Measurements from ENCODE around the gene DCLK3. TPM values are rescaled to one million over a fixed set of nuclear protein-coding genes. Genes with fewer than 3 reads are reported as not detected.

DCLK3 gene, protein sequence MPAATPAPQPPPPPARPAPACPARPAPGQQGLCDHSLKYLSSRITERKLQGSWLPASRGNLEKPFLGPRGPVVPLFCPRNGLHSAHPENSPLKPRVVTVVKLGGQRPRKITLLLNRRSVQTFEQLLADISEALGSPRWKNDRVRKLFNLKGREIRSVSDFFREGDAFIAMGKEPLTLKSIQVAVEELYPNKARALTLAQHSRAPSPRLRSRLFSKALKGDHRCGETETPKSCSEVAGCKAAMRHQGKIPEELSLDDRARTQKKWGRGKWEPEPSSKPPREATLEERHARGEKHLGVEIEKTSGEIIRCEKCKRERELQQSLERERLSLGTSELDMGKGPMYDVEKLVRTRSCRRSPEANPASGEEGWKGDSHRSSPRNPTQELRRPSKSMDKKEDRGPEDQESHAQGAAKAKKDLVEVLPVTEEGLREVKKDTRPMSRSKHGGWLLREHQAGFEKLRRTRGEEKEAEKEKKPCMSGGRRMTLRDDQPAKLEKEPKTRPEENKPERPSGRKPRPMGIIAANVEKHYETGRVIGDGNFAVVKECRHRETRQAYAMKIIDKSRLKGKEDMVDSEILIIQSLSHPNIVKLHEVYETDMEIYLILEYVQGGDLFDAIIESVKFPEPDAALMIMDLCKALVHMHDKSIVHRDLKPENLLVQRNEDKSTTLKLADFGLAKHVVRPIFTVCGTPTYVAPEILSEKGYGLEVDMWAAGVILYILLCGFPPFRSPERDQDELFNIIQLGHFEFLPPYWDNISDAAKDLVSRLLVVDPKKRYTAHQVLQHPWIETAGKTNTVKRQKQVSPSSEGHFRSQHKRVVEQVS
- not detected for total RNA-seq

DNA sequence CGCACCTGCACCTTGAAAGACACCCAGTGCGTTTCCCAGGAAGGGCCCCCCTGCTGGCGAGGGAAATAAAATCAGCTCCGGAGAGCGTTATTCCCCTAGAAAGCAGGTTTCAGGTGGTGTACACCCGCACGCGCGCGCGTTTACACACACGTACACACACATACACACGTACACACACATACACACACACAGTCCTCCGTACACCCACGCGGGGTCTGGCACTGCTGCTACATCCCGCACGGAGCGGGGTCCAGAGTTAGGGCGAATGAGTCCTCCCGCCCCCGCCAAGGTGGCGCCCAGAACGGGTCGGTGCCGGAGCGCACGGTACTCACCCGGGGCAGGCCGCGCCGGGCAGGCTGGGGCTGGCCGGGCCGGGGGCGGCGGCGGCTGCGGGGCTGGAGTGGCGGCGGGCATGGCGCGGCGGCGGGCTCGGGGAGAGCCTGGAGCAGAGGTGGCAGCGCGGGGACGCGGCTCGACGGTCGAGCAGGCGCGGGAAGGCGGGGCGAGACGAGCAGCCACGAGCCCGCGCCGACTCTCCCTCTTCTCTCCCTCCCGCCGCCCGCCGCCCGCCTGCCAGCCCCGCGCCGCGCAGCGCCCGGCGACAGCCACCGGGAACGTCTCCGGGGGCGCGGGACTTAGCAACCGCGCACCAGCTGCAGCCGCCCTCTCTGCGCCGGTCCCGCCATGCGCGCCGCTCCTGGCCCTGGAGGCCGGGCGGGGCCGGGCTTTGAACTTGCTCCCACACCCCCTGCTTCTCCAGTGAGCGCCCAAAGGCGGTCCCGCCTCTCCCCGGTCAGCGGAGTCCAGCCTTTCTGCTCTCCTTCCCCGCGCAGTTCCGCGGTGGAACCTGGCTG, at the start of gene DCLK3:
DCLK3 (minus strand) TSS at position 704 of the 854 bp plus-strand sequence; CDS start at position 414, 290 bp downstream.
- Mint-ChIP-seq H3K36me3 (peaks cover 2% of the 10 kb centered on the region), H3K4me1 (no peaks in the 10 kb centered on the region), H3K4me3 (peak within 1 kb of the TSS; percentile 72), H3K9me3 (no peaks in the 10 kb centered on the region), H3K27ac (no peak within 1 kb of the TSS), H3K27me3 (peaks cover 67% of the 10 kb centered on the region)
- POLR2A ChIA-PET: no interaction called here
- ATAC-seq (ENCODE audit: low read depth) (peak; percentile 45), DNase-seq (peak; percentile 38)

- DNase-seq: no peak
- ATAC-seq (ENCODE audit: low read depth): no peak
- POLR2A ChIA-PET: no interaction called here
- no peaks in the 10 kb centered on the region for H3K36me3 Mint-ChIP-seq
- H3K27me3 Mint-ChIP-seq: peaks cover 8% of the 10 kb centered on the region
- no peak overlapping the region for H3K4me3 Mint-ChIP-seq
- no peaks in the 10 kb centered on the region for H3K9me3 Mint-ChIP-seq
- H3K4me1 Mint-ChIP-seq: no peaks in the 10 kb centered on the region
- no peak overlapping the region for H3K27ac Mint-ChIP-seq
Measured at GRCh38 chr3:36813305-36813704, 49.0 kb upstream of the DCLK3 start.

GRCh38 chr3:36812240-36812639, 47.9 kb upstream of the DCLK3 start:
- peaks cover 10% of the 10 kb centered on the region for H3K27me3 Mint-ChIP-seq
- no peak overlapping the region for H3K27ac Mint-ChIP-seq
- POLR2A ChIA-PET: no interaction called here
- no peaks in the 10 kb centered on the region for H3K9me3 Mint-ChIP-seq
- no peaks in the 10 kb centered on the region for H3K4me1 Mint-ChIP-seq
- no peak for DNase-seq
- H3K4me3 Mint-ChIP-seq: no peak overlapping the region
- no peaks in the 10 kb centered on the region for H3K36me3 Mint-ChIP-seq
- ATAC-seq (ENCODE audit: low read depth): no peak

GRCh38 chr3:36811768-36812167, 47.4 kb upstream of the DCLK3 start:
- H3K27ac Mint-ChIP-seq: no peak overlapping the region
- no peak for ATAC-seq (ENCODE audit: low read depth)
- H3K27me3 Mint-ChIP-seq: peaks cover 10% of the 10 kb centered on the region
- H3K4me1 Mint-ChIP-seq: no peaks in the 10 kb centered on the region
- no peak overlapping the region for H3K4me3 Mint-ChIP-seq
- DNase-seq: no peak
- POLR2A ChIA-PET: no interaction called here
- H3K9me3 Mint-ChIP-seq: no peaks in the 10 kb centered on the region
- H3K36me3 Mint-ChIP-seq: no peaks in the 10 kb centered on the region

DNA sequence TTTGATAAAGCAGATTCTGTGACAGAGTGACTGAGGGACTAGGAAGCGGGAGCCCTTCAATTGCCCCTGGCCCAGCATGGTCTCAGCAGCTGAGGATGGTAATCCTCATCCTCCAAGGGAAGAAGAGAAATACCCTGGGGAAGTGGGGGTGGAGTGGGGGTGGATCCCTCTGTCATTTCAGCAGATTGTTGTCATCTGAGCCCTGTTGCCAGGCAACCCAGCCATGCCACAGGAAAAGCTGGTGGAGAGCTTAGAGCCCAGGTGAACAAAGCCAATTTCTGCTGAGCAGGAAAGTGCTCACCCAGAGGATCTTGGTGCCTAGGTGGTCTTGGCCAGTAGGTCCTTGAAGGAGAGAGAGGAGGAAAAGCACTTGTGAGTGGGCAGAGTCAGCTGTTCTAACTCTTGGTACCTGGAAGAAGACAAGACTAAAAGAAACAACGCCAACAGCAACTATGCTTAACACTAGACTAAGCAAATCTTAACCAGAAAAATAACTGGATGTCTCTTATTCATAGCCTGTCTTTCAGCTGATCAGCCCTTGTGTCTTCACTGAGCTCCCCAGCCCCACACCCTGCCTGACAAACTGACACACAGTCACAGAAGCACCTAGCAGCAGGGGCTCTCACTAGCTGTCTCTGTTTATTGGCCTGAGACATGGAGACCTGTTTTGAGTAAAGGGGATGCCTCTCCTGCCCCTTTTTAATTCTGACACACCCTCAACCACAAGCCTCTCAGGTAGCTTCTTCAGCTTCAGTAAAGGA, 40.1 kb upstream of the DCLK3 start:
- POLR2A ChIA-PET: no interaction called here
- H3K27ac Mint-ChIP-seq: no peak overlapping the region
- ATAC-seq (ENCODE audit: low read depth): no peak
- no peaks in the 10 kb centered on the region for H3K4me1 Mint-ChIP-seq
- H3K9me3 Mint-ChIP-seq: peaks cover 6% of the 10 kb centered on the region
- H3K36me3 Mint-ChIP-seq: no peaks in the 10 kb centered on the region
- no peak for DNase-seq
- no peak overlapping the region for H3K4me3 Mint-ChIP-seq
- H3K27me3 Mint-ChIP-seq: peaks cover 21% of the 10 kb centered on the region

GRCh38 chr3:36803091-36803791, 38.9 kb upstream of the DCLK3 start:
- Mint-ChIP-seq H3K36me3 (no peaks in the 10 kb centered on the region), H3K27ac (no peak overlapping the region), H3K9me3 (peaks cover 6% of the 10 kb centered on the region), H3K4me1 (no peaks in the 10 kb centered on the region), H3K4me3 (no peak overlapping the region), H3K27me3 (peaks cover 19% of the 10 kb centered on the region)
- DNase-seq: no peak
- POLR2A ChIA-PET: no interaction called here
- no peak for ATAC-seq (ENCODE audit: low read depth)

- Mint-ChIP-seq H3K4me3 (no peak overlapping the region), H3K27me3 (peaks cover 13% of the 10 kb centered on the region), H3K27ac (no peak overlapping the region), H3K9me3 (no peaks in the 10 kb centered on the region), H3K36me3 (no peaks in the 10 kb centered on the region), H3K4me1 (no peaks in the 10 kb centered on the region)
- DNase-seq (no peak), ATAC-seq (ENCODE audit: low read depth) (no peak)
- POLR2A ChIA-PET: no interaction called here
Measured at GRCh38 chr3:36800533-36801116, 36.3 kb upstream of the DCLK3 start.

- Mint-ChIP-seq H3K4me3 (no peak overlapping the region), H3K4me1 (no peaks in the 10 kb centered on the region)
Measured at GRCh38 chr3:36796881-36797280, 32.5 kb upstream of the DCLK3 start.

DNA sequence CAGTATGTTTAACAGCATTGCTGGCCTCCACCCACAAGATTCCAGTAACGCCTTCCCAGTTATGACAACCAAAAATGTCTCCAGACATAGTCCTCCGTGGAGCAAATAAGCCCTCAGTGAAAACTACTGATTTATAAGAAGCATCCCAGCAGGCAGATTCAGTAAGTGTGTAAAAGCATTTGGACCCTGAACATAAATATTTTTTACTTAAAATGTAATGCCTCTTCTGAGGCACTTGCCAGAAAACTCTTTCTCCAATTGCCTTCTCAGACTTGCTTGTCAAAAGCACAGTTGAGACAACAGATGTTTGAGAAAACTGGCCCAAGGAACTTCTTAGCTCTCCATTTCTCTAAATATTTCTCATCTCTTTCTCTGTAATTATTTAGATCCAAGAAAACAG, 31.8 kb upstream of the DCLK3 start:
- no peak overlapping the region for H3K4me3 Mint-ChIP-seq
- peaks cover 13% of the 10 kb centered on the region for H3K27me3 Mint-ChIP-seq
- H3K4me1 Mint-ChIP-seq: no peaks in the 10 kb centered on the region
- H3K9me3 Mint-ChIP-seq: no peaks in the 10 kb centered on the region
- no peaks in the 10 kb centered on the region for H3K36me3 Mint-ChIP-seq
- ATAC-seq (ENCODE audit: low read depth) (no peak), DNase-seq (no peak)
- POLR2A ChIA-PET: no interaction called here
- no peak overlapping the region for H3K27ac Mint-ChIP-seq

More at GRCh38 chr3:36796881-36797280, 32.5 kb upstream of the DCLK3 start:
- H3K27me3 Mint-ChIP-seq: peaks cover 17% of the 10 kb centered on the region
- H3K27ac Mint-ChIP-seq: no peak overlapping the region
- H3K36me3 Mint-ChIP-seq: no peaks in the 10 kb centered on the region
- POLR2A ChIA-PET: no interaction called here
- DNase-seq (no peak), ATAC-seq (ENCODE audit: low read depth) (no peak)
- no peaks in the 10 kb centered on the region for H3K9me3 Mint-ChIP-seq

DNA sequence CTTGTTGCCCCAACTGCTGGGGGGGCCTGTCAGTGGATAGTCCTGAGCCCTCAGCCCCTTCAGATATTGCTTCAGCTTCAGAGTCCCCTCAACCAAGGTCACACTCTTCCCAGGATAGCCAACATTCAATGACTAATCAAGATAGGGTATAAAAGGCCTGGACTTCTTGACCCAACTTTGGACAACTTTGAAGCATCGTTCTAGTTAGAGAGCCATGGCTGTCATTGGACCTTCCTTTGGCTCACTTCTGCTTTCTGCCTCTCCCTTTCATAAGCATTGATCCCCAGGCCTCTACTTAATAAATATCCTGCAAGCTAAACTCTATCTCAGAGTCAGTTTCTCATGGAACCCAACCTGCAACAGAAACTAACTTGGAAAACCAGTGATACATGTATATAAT, 31.3 kb upstream of the DCLK3 start:
- Mint-ChIP-seq H3K36me3 (no peaks in the 10 kb centered on the region), H3K9me3 (no peaks in the 10 kb centered on the region), H3K27ac (no peak overlapping the region), H3K4me1 (no peaks in the 10 kb centered on the region), H3K27me3 (peaks cover 14% of the 10 kb centered on the region), H3K4me3 (no peak overlapping the region)
- DNase-seq: no peak
- POLR2A ChIA-PET: no interaction called here
- ATAC-seq (ENCODE audit: low read depth): no peak

DNA sequence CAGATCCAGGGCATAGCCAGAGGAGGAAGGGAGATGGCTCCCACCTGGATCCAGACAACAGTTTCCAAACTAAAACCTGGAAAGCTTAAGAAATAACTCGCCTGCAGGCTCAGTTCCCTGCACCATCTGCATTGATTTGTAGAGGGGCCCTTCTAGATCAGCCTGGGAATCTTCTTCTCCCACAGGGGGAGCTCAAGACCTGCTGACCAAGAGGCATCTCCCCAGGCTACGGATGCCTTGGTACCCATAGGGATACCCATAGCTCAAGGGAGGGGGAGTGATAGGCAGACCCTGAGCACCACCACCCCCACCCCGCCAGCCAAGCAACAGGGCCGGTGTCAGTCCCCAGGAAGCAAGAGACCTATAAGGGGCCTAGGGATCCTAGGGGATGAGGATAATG, 28.0 kb upstream of the DCLK3 start:
- H3K4me1 Mint-ChIP-seq: no peaks in the 10 kb centered on the region
- no peaks in the 10 kb centered on the region for H3K36me3 Mint-ChIP-seq
- H3K4me3 Mint-ChIP-seq: no peak overlapping the region
- H3K27me3 Mint-ChIP-seq: peaks cover 12% of the 10 kb centered on the region
- H3K9me3 Mint-ChIP-seq: no peaks in the 10 kb centered on the region
- H3K27ac Mint-ChIP-seq: no peak overlapping the region
- DNase-seq (no peak), ATAC-seq (ENCODE audit: low read depth) (no peak)
- POLR2A ChIA-PET: no interaction called here

- H3K9me3 Mint-ChIP-seq: no peaks in the 10 kb centered on the region
- no peak for DNase-seq
- H3K27ac Mint-ChIP-seq: no peak overlapping the region
- H3K4me1 Mint-ChIP-seq: no peaks in the 10 kb centered on the region
- H3K36me3 Mint-ChIP-seq: no peaks in the 10 kb centered on the region
- no peak for ATAC-seq (ENCODE audit: low read depth)
- peaks cover 12% of the 10 kb centered on the region for H3K27me3 Mint-ChIP-seq
- POLR2A ChIA-PET: no interaction called here
- H3K4me3 Mint-ChIP-seq: no peak overlapping the region
Measured at GRCh38 chr3:36790765-36791164, 26.4 kb upstream of the DCLK3 start.

All from activated naive CD8-positive, alpha-beta T cell treated with anti-CD3 and anti-CD28 coated beads, Interleukin-2, amount 10 ng/mL, durations not matched to agents 7 days and 5 days (primary cell).